HCT116 (cell line): ENCODE results near the gene KIFC3. TPM values are rescaled to one million over a fixed set of nuclear protein-coding genes. Genes with fewer than 3 reads are reported as not detected.

ENCODE experiments used
- ATAC-seq: fragments of 200-7000 bp; cut with Tn5 transposase; 2 replicates; pipeline ENCODE4 v1.9.1; 2020; ENCODE audit warnings: mild to moderate bottlenecking, moderate library complexity
- BruUV-seq: library from RNA; stranded (reverse); fragments of 400-500 nt; replicated peaks from 2 replicates; lab custom pipeline; 2021; lab: Mats Ljungman, UMichigan
- CTCF ChIA-PET: fragments of 300-600 bp; sonication (Branson Sonifier 250); formaldehyde crosslinking; loops from one replicate; lab custom pipeline; 2021; ENCODE audit warnings: antibody characterized with exemption; lab: Charles Lee
- POLR2A ChIA-PET: fragments of 300-600, 350-600 bp; sonication (Branson Sonifier 250); formaldehyde crosslinking; loops from one replicate; lab custom pipeline; 2021; ENCODE audit warnings: antibody characterized with exemption; lab: Charles Lee
- RAD21 ChIA-PET, 2 experiments: fragments of 300-600 bp; sonication (Branson Sonifier 250); formaldehyde crosslinking; loops; one replicate each; lab custom pipeline; 2023; ENCODE audit warnings: low total read pairs in 2 of 2; ENCODE audit not compliant: uncharacterized antibody in 2 of 2, unreplicated experiment in 2 of 2, low non-redundant PET in 1 of 2; lab: Charles Lee
- DNase-seq: peaks from one replicate; pipeline ENCODE4 v3.0.0-alpha.2; 2010; ENCODE audit warnings: low read depth, low spot score
- H2AFZ ChIP-seq: fragments of 200-600 bp; shearing (Covaris generic), sonication (generic); 2 replicates; pipeline ENCODE4 v1.6.1; 2017; ENCODE audit warnings: low read depth, mixed run types, mixed read lengths, antibody characterized with exemption, low read length; ENCODE audit not compliant: poor library complexity, severe bottlenecking
- H3K27ac ChIP-seq: 2 replicates; pipeline ENCODE4 v1.5.1; 2012; ENCODE audit warnings: low read depth, low read length
- H3K27me3 ChIP-seq: fragments of 200-600 bp; sonication (generic); 2 replicates; pipeline ENCODE4 v1.6.1; 2016; ENCODE audit warnings: mixed run types, low read length, mixed read lengths; ENCODE audit not compliant: insufficient read depth
- H3K36me3 ChIP-seq, 2 experiments: fragments of 200-500 bp in 1 of 2; fragments of 200-600 bp in 1 of 2; sonication (Bioruptor generic) in 1 of 2; sonication (generic) in 1 of 2; 2 replicates each; pipeline versions ENCODE4 v1.5.1 to v1.6.1; 2014 to 2016; ENCODE audit warnings: low read length in 2 of 2, inconsistent platforms in 1 of 2, mixed read lengths in 1 of 2, mixed run types in 1 of 2; ENCODE audit not compliant: insufficient read depth in 2 of 2, control insufficient read depth in 1 of 2
- H3K4me1 ChIP-seq, 2 experiments: fragments of 200-600 bp in 1 of 2; sonication (generic) in 1 of 2; 2 replicates each; pipeline versions ENCODE4 v1.5.1 to v1.6.1; 2012 to 2017; ENCODE audit warnings: low read length in 2 of 2, inconsistent platforms in 1 of 2, mild to moderate bottlenecking in 1 of 2, mixed read lengths in 1 of 2, mixed run types in 1 of 2, moderate library complexity in 1 of 2; ENCODE audit not compliant: insufficient read depth in 2 of 2, control insufficient read depth in 1 of 2
- H3K4me2 ChIP-seq: fragments of 200-600 bp; sonication (generic); 2 replicates; pipeline ENCODE4 v1.6.1; 2017; ENCODE audit warnings: mixed run types, low read length, mixed read lengths
- H3K4me3 ChIP-seq, 2 experiments: fragments of 200-600 bp in 1 of 2; sonication (generic) in 1 of 2; replicated peaks in 1 of 2; 2 replicates each; pipeline ENCODE4 v1.5.1; 2011 to 2016; ENCODE audit warnings: low read length in 2 of 2, control low read depth in 1 of 2, low read depth in 1 of 2, mild to moderate bottlenecking in 1 of 2, mixed read lengths in 1 of 2, mixed run types in 1 of 2
- H3K79me2 ChIP-seq: fragments of 200-600 bp; sonication (generic); 2 replicates; pipeline ENCODE4 v1.6.1; 2017; ENCODE audit warnings: mild to moderate bottlenecking, mixed run types, low read length, moderate library complexity, mixed read lengths; ENCODE audit not compliant: insufficient read depth
- H3K9ac ChIP-seq: fragments of 200-600 bp; sonication (generic); 2 replicates; pipeline ENCODE4 v1.6.1; 2016; ENCODE audit warnings: low read length, mixed read lengths
- H3K9me2 ChIP-seq: fragments of 200-600 bp; sonication (generic), shearing (Covaris generic); 2 replicates; pipeline ENCODE4 v1.6.1; 2017; ENCODE audit warnings: mixed run types, mild to moderate bottlenecking, moderate library complexity; ENCODE audit not compliant: insufficient read depth
- H3K9me3 ChIP-seq, 2 experiments: fragments of 200-500 bp in 1 of 2; fragments of 200-600 bp in 1 of 2; sonication (Bioruptor generic) in 1 of 2; sonication (generic) in 1 of 2; 2 replicates each; pipeline ENCODE4 v1.6.1; 2014 to 2017; ENCODE audit warnings: low read length in 2 of 2, mixed read lengths in 2 of 2, inconsistent platforms in 1 of 2, low read depth in 1 of 2, mild to moderate bottlenecking in 1 of 2, mixed run types in 1 of 2, moderate library complexity in 1 of 2; ENCODE audit not compliant: control insufficient read depth in 1 of 2, insufficient read depth in 1 of 2
- H4K20me1 ChIP-seq: fragments of 200-600 bp; sonication (generic), shearing (Covaris generic); 2 replicates; pipeline ENCODE4 v1.6.1; 2017; ENCODE audit warnings: mixed run types, mild to moderate bottlenecking, moderate library complexity; ENCODE audit not compliant: insufficient read depth
- ATF3 ChIP-seq: IDR thresholded peaks from 2 replicates; pipeline ENCODE4 v1.6.1; 2012
- CBX3 ChIP-seq: IDR thresholded peaks from 2 replicates; pipeline ENCODE4 v1.6.1; 2012; ENCODE audit warnings: low read depth
- EGR1 ChIP-seq: IDR thresholded peaks from 2 replicates; pipeline ENCODE4 v1.6.1; 2012; ENCODE audit warnings: low read depth
- EZH2 ChIP-seq: fragments of 200-600 bp; sonication (generic); IDR thresholded peaks from 2 replicates; pipeline ENCODE4 v1.6.1; 2017; ENCODE audit warnings: antibody characterized with exemption, mixed run types
- EZH2phosphoT487 ChIP-seq: fragments of 200-600 bp; IDR thresholded peaks from 2 replicates; pipeline ENCODE4 v1.6.1; 2018; ENCODE audit warnings: antibody characterized with exemption, borderline replicate concordance
- FOSL1 ChIP-seq: IDR thresholded peaks from 2 replicates; pipeline ENCODE4 v1.6.1; 2012; ENCODE audit warnings: low read depth
- JUND ChIP-seq: IDR thresholded peaks from 2 replicates; pipeline ENCODE4 v1.6.1; 2012
- POLR2A ChIP-seq: IDR thresholded peaks from 2 replicates; pipeline ENCODE4 v1.7.0; 2011; ENCODE audit warnings: borderline replicate concordance; ENCODE audit not compliant: insufficient read depth, insufficient read length; ENCODE audit errors: extremely low read depth
- RAD21 ChIP-seq: IDR thresholded peaks from 2 replicates; pipeline ENCODE4 v1.6.1; 2012; ENCODE audit warnings: low read depth, mild to moderate bottlenecking
- SP1 ChIP-seq: IDR thresholded peaks from 2 replicates; pipeline ENCODE4 v1.6.1; 2012; ENCODE audit warnings: low read depth
- SRF ChIP-seq: IDR thresholded peaks from 2 replicates; pipeline ENCODE4 v1.6.1; 2012; ENCODE audit warnings: low read depth
- TCF7L2 ChIP-seq: IDR thresholded peaks from 2 replicates; pipeline ENCODE4 v1.7.0; 2011; ENCODE audit warnings: borderline replicate concordance, inconsistent platforms; ENCODE audit not compliant: insufficient read depth, insufficient read length; ENCODE audit errors: extremely low read depth
- YY1 ChIP-seq: IDR thresholded peaks from 2 replicates; pipeline ENCODE4 v1.6.1; 2011; ENCODE audit warnings: low read length, low read depth, moderate library complexity, mild to moderate bottlenecking; ENCODE audit not compliant: insufficient replicate concordance; ENCODE audit errors: extremely low read depth
- ZFX ChIP-seq: fragments of 450-650 bp; IDR thresholded peaks from 2 replicates; pipeline ENCODE4 v1.6.1; 2017
- ZNF274 ChIP-seq: fragments of 200-500 bp; sonication (Bioruptor generic); IDR thresholded peaks from 2 replicates; pipeline ENCODE4 v1.6.1; 2014; ENCODE audit warnings: mild to moderate bottlenecking, low read depth, low read length, inconsistent platforms
- intact Hi-C: fragments of 100-400 bp; cut with micrococcal nuclease; formaldehyde crosslinking; loops from 2 replicates; pipeline ENCODE4 v1.10.0; 2022
- total RNA-seq: library from RNA; stranded (reverse); gene quantifications from one replicate; pipeline ENCODE4 v1.2.1, GENCODE V29; 2021; ENCODE audit not compliant: unreplicated experiment
- TF ChIP-seq, protein P1 (sequence below): IDR thresholded peaks from 2 replicates; pipeline ENCODE4 v1.6.1; 2012; ENCODE audit warnings: low read depth
- TF ChIP-seq, protein P2 (sequence below): IDR thresholded peaks from 2 replicates; pipeline ENCODE4 v1.6.1; 2012
- TF ChIP-seq, protein P3 (sequence below), 3 experiments: fragments of 200-600 bp in 1 of 3; sonication (generic) in 1 of 3; IDR thresholded peaks in 2 of 3; conservative IDR thresholded peaks in 1 of 3; 2 replicates each; pipeline ENCODE4 v1.5.1; 2012 to 2017; ENCODE audit warnings: low read depth in 2 of 3, low read length in 2 of 3, antibody characterized with exemption in 1 of 3, borderline replicate concordance in 1 of 3, control low read depth in 1 of 3, mild to moderate bottlenecking in 1 of 3, mixed read lengths in 1 of 3, mixed run types in 1 of 3, moderate library complexity in 1 of 3; ENCODE audit not compliant: insufficient read depth in 1 of 3

KIFC3 gene
- total RNA-seq, 1 experiment from 2014 or later = 31.9 TPM

- DNase-seq = no peak
- intact Hi-C loops = no loop called here
- POLR2A ChIA-PET = no interaction called here
- no peaks in the 10 kb centered on the region for H4K20me1 ChIP-seq
- H3K9me2 ChIP-seq = no peaks in the 10 kb centered on the region
- no peak overlapping the region for H2AFZ ChIP-seq
- BruUV-seq = no TSS peak
- TF ChIP-seq EGR1 (no peak), JUND (no peak), YY1 (no peak), SRF (no peak), CBX3 (no peak), EZH2 (no peak), FOSL1 (no peak), SP1 (no peak), ZFX (no peak), EZH2phosphoT487 (no peak), RAD21 (no peak), ATF3 (no peak), TCF7L2 (no peak), ZNF274 (no peak), POLR2A (no peak)
- TF ChIP-seq, protein P1, sequence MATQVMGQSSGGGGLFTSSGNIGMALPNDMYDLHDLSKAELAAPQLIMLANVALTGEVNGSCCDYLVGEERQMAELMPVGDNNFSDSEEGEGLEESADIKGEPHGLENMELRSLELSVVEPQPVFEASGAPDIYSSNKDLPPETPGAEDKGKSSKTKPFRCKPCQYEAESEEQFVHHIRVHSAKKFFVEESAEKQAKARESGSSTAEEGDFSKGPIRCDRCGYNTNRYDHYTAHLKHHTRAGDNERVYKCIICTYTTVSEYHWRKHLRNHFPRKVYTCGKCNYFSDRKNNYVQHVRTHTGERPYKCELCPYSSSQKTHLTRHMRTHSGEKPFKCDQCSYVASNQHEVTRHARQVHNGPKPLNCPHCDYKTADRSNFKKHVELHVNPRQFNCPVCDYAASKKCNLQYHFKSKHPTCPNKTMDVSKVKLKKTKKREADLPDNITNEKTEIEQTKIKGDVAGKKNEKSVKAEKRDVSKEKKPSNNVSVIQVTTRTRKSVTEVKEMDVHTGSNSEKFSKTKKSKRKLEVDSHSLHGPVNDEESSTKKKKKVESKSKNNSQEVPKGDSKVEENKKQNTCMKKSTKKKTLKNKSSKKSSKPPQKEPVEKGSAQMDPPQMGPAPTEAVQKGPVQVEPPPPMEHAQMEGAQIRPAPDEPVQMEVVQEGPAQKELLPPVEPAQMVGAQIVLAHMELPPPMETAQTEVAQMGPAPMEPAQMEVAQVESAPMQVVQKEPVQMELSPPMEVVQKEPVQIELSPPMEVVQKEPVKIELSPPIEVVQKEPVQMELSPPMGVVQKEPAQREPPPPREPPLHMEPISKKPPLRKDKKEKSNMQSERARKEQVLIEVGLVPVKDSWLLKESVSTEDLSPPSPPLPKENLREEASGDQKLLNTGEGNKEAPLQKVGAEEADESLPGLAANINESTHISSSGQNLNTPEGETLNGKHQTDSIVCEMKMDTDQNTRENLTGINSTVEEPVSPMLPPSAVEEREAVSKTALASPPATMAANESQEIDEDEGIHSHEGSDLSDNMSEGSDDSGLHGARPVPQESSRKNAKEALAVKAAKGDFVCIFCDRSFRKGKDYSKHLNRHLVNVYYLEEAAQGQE = no peak
- TF ChIP-seq, protein P2, sequence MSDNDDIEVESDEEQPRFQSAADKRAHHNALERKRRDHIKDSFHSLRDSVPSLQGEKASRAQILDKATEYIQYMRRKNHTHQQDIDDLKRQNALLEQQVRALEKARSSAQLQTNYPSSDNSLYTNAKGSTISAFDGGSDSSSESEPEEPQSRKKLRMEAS = no peak
- TF ChIP-seq, protein P3, sequence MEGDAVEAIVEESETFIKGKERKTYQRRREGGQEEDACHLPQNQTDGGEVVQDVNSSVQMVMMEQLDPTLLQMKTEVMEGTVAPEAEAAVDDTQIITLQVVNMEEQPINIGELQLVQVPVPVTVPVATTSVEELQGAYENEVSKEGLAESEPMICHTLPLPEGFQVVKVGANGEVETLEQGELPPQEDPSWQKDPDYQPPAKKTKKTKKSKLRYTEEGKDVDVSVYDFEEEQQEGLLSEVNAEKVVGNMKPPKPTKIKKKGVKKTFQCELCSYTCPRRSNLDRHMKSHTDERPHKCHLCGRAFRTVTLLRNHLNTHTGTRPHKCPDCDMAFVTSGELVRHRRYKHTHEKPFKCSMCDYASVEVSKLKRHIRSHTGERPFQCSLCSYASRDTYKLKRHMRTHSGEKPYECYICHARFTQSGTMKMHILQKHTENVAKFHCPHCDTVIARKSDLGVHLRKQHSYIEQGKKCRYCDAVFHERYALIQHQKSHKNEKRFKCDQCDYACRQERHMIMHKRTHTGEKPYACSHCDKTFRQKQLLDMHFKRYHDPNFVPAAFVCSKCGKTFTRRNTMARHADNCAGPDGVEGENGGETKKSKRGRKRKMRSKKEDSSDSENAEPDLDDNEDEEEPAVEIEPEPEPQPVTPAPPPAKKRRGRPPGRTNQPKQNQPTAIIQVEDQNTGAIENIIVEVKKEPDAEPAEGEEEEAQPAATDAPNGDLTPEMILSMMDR (IDR thresholded peaks at IDR 0.05 in 2 of 3, conservative IDR thresholded peaks at IDR 0.05 in 1 of 3; ENCODE audit: borderline replicate concordance in 1 of 3, insufficient read depth in 1 of 3, low read depth in 2 of 3, low read length in 2 of 3) = no peak
- no peaks in the 10 kb centered on the region for H3K36me3 ChIP-seq
- CTCF ChIA-PET = no interaction called here
- no peaks in the 10 kb centered on the region for H3K9me3 ChIP-seq
- H3K27me3 ChIP-seq = no peaks in the 10 kb centered on the region
- peaks cover 2 to 6% of the 10 kb centered on the region in 2 experiments; a peak in 2 of 4 replicates for H3K4me1 ChIP-seq
- no peak overlapping the region for H3K4me2 ChIP-seq
- no peaks in the 10 kb centered on the region for H3K79me2 ChIP-seq
- no peak for ATAC-seq
- H3K4me3 ChIP-seq = no peak overlapping the region
- RAD21 ChIA-PET = no interaction called here
- no peak overlapping the region for H3K9ac ChIP-seq
- no peak overlapping the region for H3K27ac ChIP-seq
Measured at GRCh38 chr16:57843400-57843799, 41.1 kb upstream of the KIFC3 start.
